ENCODE results near the gene TMC6. TPM values are rescaled to one million over a fixed set of nuclear protein-coding genes. Genes with fewer than 3 reads are reported as not detected.

The TMC6 gene
- polyA plus RNA-seq, 1 of the 3 experiments (the other 2 are of a cell fraction): 5.5 TPM

DNA sequence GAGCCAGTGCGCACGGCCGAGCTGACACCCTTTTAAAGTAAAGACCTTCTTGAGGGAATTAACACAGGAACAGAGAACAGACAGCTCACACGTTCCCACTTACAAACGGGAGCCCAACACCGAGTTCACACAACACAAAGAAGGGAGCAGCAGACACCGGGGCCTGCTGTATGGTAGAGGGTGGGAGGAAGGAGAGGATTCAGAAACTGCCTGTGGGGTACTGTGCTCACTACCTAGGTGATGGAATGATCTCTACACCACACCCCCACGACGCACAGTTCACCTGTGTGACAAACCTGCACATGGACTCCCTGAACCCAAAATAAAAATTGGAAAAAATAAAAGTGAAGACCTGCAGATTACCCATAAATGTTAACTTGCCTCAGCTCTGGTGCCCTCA is 32.5 kb downstream of the TMC6 start:
- 93% methylated on average over 9 of the region's 9 CpGs for WGBS (ENCODE audit: low lambda C conversion rate)
- Histone ChIP-seq H2AFZ (ENCODE audit: low read depth) (no peak overlapping the region), H3K4me1 (ENCODE audit: control insufficient read depth in 1 of 2, insufficient read depth in 2 of 2, low read depth in 1 of 2, low read length in 1 of 2) (peaks cover 0 to 3% of the 10 kb centered on the region in 2 experiments; a peak in 1 of 4 replicates), H3K27ac (ENCODE audit: low read depth in 2 of 2, low read length in 1 of 2) (no peak overlapping the region), H4K20me1 (ENCODE audit: insufficient read depth) (no peaks in the 10 kb centered on the region), H3K9me2 (no peaks in the 10 kb centered on the region), H3K9ac (no peak overlapping the region), H3K4me3 (ENCODE audit: low read depth in 2 of 2, low read length in 1 of 2) (no peak overlapping the region), H3K4me2 (no peak overlapping the region), H3K36me3 (replicated peaks in 1 of 2; ENCODE audit: control insufficient read depth in 1 of 2, insufficient read depth in 2 of 2, low read length in 1 of 2) (peaks cover 79 to 83% of the 10 kb centered on the region in 2 experiments), H3K9me3 (no peaks in the 10 kb centered on the region), H3K27me3 (ENCODE audit: insufficient read depth) (no peaks in the 10 kb centered on the region), H3F3A (replicated peaks; ENCODE audit: insufficient read depth) (no peaks in the 10 kb centered on the region), H3K79me2 (ENCODE audit: insufficient read depth) (no peaks in the 10 kb centered on the region)
- no peak for DNase-seq
- TF ChIP-seq EZH2phosphoT487 (IDR thresholded peaks at IDR 0.05; ENCODE audit: borderline replicate concordance, low read depth) (no peak), FOSL2 (IDR thresholded peaks at IDR 0.05; ENCODE audit: borderline replicate concordance, low read depth) (no peak), FOXJ3 (CRISPR knock-in tag; IDR thresholded peaks at IDR 0.05) (no peak), NFIC (IDR thresholded peaks at IDR 0.05; ENCODE audit: borderline replicate concordance) (no peak), YY1 (IDR thresholded peaks at IDR 0.05; ENCODE audit: low read depth) (no peak), RAD21 (IDR thresholded peaks at IDR 0.05; ENCODE audit: low read length) (no peak), CTCF (IDR thresholded peaks at IDR 0.05) (no peak), USF2 (IDR thresholded peaks at IDR 0.05; ENCODE audit: borderline replicate concordance, low read depth, low read length) (no peak), TCF12 (IDR thresholded peaks at IDR 0.05) (no peak), MXI1 (IDR thresholded peaks at IDR 0.05; ENCODE audit: low read depth, low read length) (no peak), ZBTB33 (IDR thresholded peaks at IDR 0.05; ENCODE audit: borderline replicate concordance, low read depth) (no peak), RCOR1 (IDR thresholded peaks at IDR 0.05; ENCODE audit: low read length) (no peak), RFX5 (IDR thresholded peaks at IDR 0.05; ENCODE audit: low read length) (no peak), POLR2AphosphoS5 (IDR thresholded peaks at IDR 0.05; ENCODE audit: low read depth, low read length) (no peak)
- TF ChIP-seq, protein P1, sequence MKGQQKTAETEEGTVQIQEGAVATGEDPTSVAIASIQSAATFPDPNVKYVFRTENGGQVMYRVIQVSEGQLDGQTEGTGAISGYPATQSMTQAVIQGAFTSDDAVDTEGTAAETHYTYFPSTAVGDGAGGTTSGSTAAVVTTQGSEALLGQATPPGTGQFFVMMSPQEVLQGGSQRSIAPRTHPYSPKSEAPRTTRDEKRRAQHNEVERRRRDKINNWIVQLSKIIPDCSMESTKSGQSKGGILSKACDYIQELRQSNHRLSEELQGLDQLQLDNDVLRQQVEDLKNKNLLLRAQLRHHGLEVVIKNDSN (IDR thresholded peaks at IDR 0.05; ENCODE audit: borderline replicate concordance, low read depth): no peak
- POLR2A ChIA-PET: no interaction called here
- CTCF ChIA-PET: interaction anchor here (1.0 to 3.9 kb wide), 11 partner anchors 9 to 154 kb away, joined by 3 to 29 read pairs (median 8); no protein-coding TSS in a partner anchor

All from SK-N-SH (cell line).